Omental fat pad (tissue), 4 donors: ENCODE results near the gene TMEM253. TPM values are rescaled to one million over a fixed set of nuclear protein-coding genes. Genes with fewer than 3 reads are reported as not detected.

Experiments used
- ATAC-seq: fragments of 150-250 bp; one replicate; pipeline ENCODE4 v1.9.1; 2016; ENCODE audit warnings: mild to moderate bottlenecking, moderate library complexity; ENCODE audit not compliant: low FRiP score
- DNase-seq: peaks from one replicate; pipeline ENCODE4 v3.0.0-alpha.2; 2019; ENCODE audit warnings: low spot score
- CTCF ChIP-seq, 3 donors: fragments of 450-650 bp; IDR thresholded peaks; one replicate each; pipeline ENCODE4 v1.5.1; 2016 to 2017; ENCODE audit warnings: antibody characterized with exemption in 3 of 3, mild to moderate bottlenecking in 3 of 3, moderate library complexity in 2 of 3
- total RNA-seq, 4 donors: library from RNA; depleted of rRNA; stranded (reverse); fragments of >200 nt; gene quantifications; one replicate each; pipeline ENCODE4 v1.1.0, GENCODE V29; 2016

Gene TMEM253
- total RNA-seq, 4 donors from 2014 or later = 0.75 to 2.4 TPM; not detected in 2

DNA sequence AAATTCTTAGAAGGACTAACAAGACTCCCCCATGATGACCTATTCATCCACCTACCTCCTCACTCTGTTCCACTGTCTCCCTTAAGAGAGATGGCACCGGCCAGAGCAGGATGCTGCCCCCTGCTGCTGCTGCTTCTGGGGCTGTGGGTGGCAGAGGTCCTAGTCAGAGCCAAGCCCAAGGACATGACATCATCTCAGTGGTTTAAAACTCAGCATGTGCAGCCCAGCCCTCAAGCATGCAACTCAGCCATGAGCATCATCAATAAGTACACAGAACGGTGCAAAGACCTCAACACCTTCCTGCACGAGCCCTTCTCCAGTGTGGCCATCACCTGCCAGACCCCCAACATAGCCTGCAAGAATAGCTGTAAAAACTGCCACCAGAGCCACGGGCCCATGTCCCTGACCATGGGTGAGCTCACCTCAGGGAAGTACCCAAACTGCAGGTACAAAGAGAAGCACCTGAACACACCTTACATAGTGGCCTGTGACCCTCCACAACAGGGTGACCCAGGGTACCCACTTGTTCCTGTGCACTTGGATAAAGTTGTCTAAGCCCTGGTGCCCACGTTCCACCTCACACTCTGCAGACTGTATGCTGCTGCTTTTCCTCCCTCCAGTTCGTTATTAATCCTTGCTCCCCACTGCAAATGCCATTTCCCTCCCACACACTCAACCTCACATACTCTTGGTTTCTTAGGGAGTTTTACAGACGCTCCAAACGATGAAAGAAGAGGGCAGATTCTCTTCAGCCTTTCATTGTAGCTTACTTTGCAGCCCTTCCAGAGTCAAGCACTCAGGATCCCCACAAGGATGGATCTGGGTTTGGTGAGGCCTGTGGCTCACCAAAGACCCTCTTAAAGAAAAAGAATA, 42.8 kb upstream of the TMEM253 start, which contains the start of gene RNASE8:
RNASE8 (plus strand) TSS at position 20 of the 873 bp plus-strand sequence; CDS start at position 91, 71 bp downstream.
- ATAC-seq (peak; percentile 42), DNase-seq (no peak)
- no peak for TF ChIP-seq CTCF (IDR thresholded peaks at IDR 0.05)

DNA sequence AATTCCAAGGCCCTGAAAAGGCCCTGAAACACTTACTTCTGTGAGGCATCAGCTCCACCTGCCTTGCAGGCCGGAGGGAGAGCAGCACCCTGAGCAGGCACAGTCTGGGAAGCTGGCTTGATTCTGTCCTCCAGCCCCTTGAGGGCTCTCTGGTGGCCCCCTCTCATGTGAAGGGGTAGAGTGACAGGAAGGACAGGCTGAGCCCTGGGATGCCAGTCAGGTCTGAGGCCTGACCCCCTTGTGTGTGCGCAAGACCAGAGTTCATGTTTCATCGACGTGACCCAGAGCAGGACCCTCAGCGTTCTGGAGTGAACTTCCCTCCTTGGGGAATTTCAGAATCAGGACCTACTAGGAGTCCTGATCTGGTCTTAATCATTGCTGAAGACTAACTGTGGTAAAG, 42.0 kb upstream of the TMEM253 start:
- no peak for ATAC-seq
- no peak for TF ChIP-seq CTCF (IDR thresholded peaks at IDR 0.05)
- DNase-seq = no peak

DNA sequence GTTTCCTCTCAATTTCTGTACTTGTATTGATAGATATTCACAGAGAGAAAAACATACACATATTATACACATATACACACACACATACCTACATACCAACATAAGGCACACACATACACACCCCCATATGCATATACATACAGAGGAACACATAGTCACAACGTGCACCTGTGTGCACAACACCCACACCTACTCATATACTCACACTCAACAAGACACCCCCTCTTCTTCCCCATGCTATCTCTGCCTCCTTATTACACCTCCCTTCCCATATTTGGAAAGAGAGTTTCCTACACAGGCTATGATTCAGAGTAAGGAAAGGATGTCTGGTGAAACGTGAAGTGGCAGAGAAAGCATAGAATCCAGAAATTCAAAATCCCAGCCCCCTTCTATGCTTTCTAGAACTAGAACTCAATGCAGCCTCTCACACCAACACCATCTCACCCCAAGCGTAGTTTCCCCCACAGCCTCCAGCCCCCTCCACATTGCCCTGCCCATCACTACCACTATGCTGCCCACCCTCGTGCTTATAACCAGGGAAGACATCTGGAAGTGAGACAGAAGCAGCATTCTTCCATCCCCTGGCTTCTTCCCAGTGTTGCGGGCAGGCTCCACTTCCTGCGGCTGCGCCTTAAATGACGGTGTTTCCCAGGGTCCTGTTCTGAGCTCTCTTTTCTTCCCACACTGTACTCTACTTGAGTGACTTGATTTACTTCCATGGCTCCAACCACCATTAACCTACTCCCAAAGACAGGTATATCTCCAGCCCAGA, 40.8 kb upstream of the TMEM253 start:
- no peak for ATAC-seq

GRCh38 chr14:21060614-21061346, 40.1 kb upstream of the TMEM253 start:
- TF ChIP-seq CTCF (IDR thresholded peaks at IDR 0.05) = no peak
- no peak for ATAC-seq
- DNase-seq = no peak

More for the DNA sequence above, 40.8 kb upstream of the TMEM253 start:
- DNase-seq = no peak
- no peak for TF ChIP-seq CTCF (IDR thresholded peaks at IDR 0.05)

- no peak for DNase-seq
- TF ChIP-seq CTCF (IDR thresholded peaks at IDR 0.05) = no peak
- ATAC-seq = no peak
Measured at GRCh38 chr14:21061347-21061668, 39.6 kb upstream of the TMEM253 start.

DNA sequence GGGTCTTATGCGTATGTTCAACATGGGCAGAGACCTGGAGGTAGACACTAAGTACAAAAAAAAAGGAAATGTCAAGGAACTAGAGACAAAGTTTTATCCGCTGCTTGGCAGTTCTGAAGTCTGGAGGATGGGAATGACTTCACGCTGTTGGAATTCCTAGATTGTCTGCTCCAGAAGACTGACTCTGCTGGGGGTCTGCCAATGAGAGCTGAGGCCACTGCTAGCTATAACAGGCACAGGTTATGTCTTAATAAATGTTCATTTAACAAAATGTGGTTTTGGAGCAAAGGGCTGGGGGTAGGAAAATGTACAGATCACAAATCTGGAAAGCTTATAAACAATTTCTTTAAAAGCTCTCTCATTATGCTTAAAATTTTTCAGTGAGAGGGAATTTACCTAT, 37.4 kb upstream of the TMEM253 start:
- DNase-seq = no peak
- no peak for TF ChIP-seq CTCF (IDR thresholded peaks at IDR 0.05)
- peak; percentile 78 for ATAC-seq
